ENCODE measurements around the gene PLD3.

The PLD3 gene

DNA sequence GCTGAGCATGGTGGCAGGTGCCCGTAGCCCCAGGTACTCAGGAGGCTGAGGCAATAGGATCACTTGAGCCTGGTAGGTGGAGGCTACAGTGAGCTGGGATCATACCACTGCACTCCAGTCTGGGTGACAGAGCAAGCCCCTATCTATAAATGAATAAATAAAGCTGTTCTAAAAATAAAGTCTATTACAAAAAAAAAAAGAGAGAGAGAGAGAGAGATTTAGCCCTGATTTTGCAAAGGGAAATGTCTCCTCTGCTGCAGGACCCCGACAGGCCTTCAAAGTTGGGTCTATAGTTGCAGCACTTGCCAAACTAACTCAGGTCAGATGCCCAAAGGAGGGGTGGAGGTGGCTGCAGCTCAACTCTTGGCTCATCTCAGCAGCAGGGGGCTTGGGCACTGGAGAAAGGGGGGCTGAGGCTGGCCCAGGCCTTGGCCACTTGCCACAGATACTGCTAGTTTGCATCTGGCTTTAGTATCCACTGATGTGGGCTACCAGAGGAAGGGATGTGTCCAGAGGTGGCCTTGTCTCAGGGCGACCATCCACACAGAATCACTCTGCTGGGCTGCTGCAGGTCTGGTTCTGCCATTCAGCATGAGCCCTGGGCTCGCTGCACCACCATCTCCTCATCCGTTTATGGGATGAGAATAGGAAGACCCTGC lies 32.6 kb upstream of the PLD3 start:
- DNase-seq (ENCODE audit: extremely low read depth, insufficient read length): no peak
- H3K27me3 ChIP-seq (replicated peaks; ENCODE audit: control insufficient read depth, insufficient read depth, low read length): no peaks in the 10 kb centered on the region
- no peak overlapping the region for H3K4me3 ChIP-seq (replicated peaks; ENCODE audit: low read depth, low read length)
- TF ChIP-seq, protein P1, sequence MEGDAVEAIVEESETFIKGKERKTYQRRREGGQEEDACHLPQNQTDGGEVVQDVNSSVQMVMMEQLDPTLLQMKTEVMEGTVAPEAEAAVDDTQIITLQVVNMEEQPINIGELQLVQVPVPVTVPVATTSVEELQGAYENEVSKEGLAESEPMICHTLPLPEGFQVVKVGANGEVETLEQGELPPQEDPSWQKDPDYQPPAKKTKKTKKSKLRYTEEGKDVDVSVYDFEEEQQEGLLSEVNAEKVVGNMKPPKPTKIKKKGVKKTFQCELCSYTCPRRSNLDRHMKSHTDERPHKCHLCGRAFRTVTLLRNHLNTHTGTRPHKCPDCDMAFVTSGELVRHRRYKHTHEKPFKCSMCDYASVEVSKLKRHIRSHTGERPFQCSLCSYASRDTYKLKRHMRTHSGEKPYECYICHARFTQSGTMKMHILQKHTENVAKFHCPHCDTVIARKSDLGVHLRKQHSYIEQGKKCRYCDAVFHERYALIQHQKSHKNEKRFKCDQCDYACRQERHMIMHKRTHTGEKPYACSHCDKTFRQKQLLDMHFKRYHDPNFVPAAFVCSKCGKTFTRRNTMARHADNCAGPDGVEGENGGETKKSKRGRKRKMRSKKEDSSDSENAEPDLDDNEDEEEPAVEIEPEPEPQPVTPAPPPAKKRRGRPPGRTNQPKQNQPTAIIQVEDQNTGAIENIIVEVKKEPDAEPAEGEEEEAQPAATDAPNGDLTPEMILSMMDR (IDR thresholded peaks at IDR 0.05; ENCODE audit: insufficient read depth, low read length, poor library complexity, severe bottlenecking): no peak
- peaks cover 10% of the 10 kb centered on the region for H3K36me3 ChIP-seq (ENCODE audit: control insufficient read depth, insufficient read depth, low read length)

DNA sequence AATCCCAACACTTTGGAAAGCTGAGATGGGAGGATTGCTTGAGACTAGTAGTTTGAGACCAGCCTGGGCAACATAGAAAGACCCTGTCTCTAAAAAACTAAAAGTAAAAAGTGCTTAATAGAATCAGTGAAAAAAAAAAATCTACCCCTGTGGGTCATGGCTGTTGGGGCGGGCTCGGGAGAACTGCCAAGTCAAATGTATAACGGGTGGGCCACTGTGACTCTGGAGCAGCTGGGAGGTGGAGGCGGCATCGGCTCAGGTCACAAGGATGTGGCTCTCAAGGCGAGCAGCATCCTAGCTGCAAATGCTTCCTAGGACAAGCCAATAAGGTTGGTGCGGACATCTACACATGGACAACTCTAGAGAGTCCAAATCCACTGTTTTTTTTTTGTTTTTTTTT lies 31.2 kb upstream of the PLD3 start:
- TF ChIP-seq, protein P1 (IDR thresholded peaks at IDR 0.05; ENCODE audit: insufficient read depth, low read length, poor library complexity, severe bottlenecking): no peak
- H3K27me3 ChIP-seq (replicated peaks; ENCODE audit: control insufficient read depth, insufficient read depth, low read length): no peaks in the 10 kb centered on the region
- no peak overlapping the region for H3K4me3 ChIP-seq (replicated peaks; ENCODE audit: low read depth, low read length)
- DNase-seq (ENCODE audit: extremely low read depth, insufficient read length): no peak
- peaks cover 22% of the 10 kb centered on the region for H3K36me3 ChIP-seq (ENCODE audit: control insufficient read depth, insufficient read depth, low read length)

DNA sequence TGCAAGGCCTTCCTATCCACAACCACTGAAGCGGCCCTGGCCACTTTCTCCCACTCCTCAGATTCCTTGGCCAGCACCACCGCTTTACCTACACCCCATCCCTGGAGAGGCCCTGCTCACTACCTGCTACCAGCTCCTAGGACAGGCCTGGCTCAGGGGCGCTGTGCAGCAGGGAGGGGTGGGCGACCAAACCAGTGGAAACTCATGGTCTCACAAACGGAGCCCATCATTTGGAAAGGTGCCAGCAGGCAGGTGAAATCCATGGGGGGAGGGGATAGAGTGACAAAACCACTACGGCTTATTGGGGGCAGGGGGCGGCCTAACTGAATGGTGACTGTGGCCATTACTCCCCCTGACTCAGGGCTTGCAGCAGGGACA lies 27.9 kb upstream of the PLD3 start:
- no peaks in the 10 kb centered on the region for H3K27me3 ChIP-seq (replicated peaks; ENCODE audit: control insufficient read depth, insufficient read depth, low read length)
- TF ChIP-seq, protein P1 (IDR thresholded peaks at IDR 0.05; ENCODE audit: insufficient read depth, low read length, poor library complexity, severe bottlenecking): no peak
- DNase-seq (ENCODE audit: extremely low read depth, insufficient read length): no peak
- H3K4me3 ChIP-seq (replicated peaks; ENCODE audit: low read depth, low read length): no peak overlapping the region
- H3K36me3 ChIP-seq (ENCODE audit: control insufficient read depth, insufficient read depth, low read length): peaks cover 33% of the 10 kb centered on the region

DNA sequence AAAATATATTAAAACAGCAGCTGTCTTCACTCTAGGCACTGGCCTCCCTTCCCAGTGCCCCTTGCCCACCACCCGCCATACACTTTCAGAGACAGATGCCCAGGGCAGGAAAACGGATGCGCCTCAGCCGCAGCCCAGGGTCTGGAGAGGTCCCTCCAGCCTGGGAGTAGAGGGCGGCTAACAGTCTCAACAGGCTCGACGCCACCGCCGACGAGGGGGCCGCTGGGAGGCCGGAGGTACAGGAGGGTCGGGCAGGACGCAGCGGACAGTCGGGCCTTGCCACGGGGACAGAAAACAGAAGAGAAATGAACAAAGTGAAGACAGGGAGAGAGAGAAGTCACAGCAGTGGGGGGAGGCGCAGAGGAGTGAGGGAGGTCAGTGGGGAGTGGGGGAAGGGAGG lies 27.4 kb upstream of the PLD3 start:
- TF ChIP-seq, protein P1 (IDR thresholded peaks at IDR 0.05; ENCODE audit: insufficient read depth, low read length, poor library complexity, severe bottlenecking): no peak
- Histone ChIP-seq H3K27me3 (replicated peaks; ENCODE audit: control insufficient read depth, insufficient read depth, low read length) (no peaks in the 10 kb centered on the region), H3K4me3 (replicated peaks; ENCODE audit: low read depth, low read length) (no peak overlapping the region), H3K36me3 (ENCODE audit: control insufficient read depth, insufficient read depth, low read length) (peaks cover 37% of the 10 kb centered on the region)
- DNase-seq (ENCODE audit: extremely low read depth, insufficient read length): no peak

DNA sequence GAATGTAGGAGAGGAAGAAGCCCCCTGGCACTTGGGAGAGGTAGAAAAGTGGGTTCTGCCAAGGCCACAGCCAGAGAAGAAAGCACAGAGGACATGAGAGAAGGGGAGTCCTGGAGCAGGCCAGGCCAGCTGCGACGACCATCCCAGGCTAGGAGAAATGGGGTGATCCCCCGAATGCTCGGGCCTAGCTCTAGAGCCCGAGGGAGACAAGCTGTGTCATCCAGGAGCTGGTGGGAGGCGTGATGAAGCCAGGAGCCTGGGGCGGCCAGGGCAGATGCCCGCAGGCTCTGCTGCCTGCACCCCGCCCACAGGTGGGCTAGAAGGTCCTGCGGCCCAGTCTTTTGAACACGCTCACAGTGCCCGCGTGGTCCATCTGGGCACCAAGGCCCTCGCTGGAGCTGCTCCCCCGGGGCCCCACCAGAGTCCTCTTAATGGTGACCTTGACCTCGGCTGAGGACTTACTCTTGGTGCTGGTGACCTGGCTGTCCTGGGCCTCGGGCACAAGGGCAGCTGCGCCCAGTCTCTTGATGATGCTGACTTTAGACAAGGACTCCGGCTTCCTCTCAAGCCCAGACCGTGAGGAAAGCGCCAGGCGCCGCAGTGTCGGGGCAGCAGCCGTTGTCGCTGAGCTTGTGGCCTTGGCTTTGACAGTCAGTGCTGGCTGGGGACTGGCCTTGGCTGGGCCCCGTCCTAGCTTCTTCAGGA lies 26.8 kb upstream of the PLD3 start:
- H3K36me3 ChIP-seq (ENCODE audit: control insufficient read depth, insufficient read depth, low read length): peaks cover 40% of the 10 kb centered on the region
- no peak for DNase-seq (ENCODE audit: extremely low read depth, insufficient read length)
- no peaks in the 10 kb centered on the region for H3K27me3 ChIP-seq (replicated peaks; ENCODE audit: control insufficient read depth, insufficient read depth, low read length)
- H3K4me3 ChIP-seq (replicated peaks; ENCODE audit: low read depth, low read length): no peak overlapping the region
- TF ChIP-seq, protein P1 (IDR thresholded peaks at IDR 0.05; ENCODE audit: insufficient read depth, low read length, poor library complexity, severe bottlenecking): no peak
